IMR-90 (cell line): ENCODE measurements around the gene TMC3. TPM values are rescaled to one million over a fixed set of nuclear protein-coding genes. Genes with fewer than 3 reads are reported as not detected.

ENCODE experiments used
- ATAC-seq: fragments of 200-7000 bp; cut with Tn5 transposase; 2 replicates; pipeline ENCODE4 v1.9.1; 2020; ENCODE audit warnings: low read depth, mild to moderate bottlenecking, moderate library complexity
- BruUV-seq: library from RNA; stranded (reverse); fragments of 400-500 nt; replicated peaks from 2 replicates; lab custom pipeline; 2021; lab: Mats Ljungman, UMichigan
- CTCF ChIA-PET: fragments of 300-600 bp; formaldehyde crosslinking; extraction: SDS; loops from one replicate; lab custom pipeline; 2021; ENCODE audit warnings: antibody characterized with exemption; lab: Yijun Ruan, JAX
- POLR2A ChIA-PET: fragments of 300-600 bp; sonication (Branson Sonifier 250); formaldehyde crosslinking; loops from one replicate; lab custom pipeline; 2022; ENCODE audit warnings: antibody characterized with exemption; ENCODE audit not compliant: unreplicated experiment; lab: Charles Lee
- DNase-seq: peaks from one replicate; pipeline ENCODE4 v3.0.0; 2013
- H2AFZ ChIP-seq: replicated peaks from 2 replicates; pipeline ENCODE3; 2013; ENCODE audit warnings: low read length, mild to moderate bottlenecking; ENCODE audit not compliant: poor library complexity
- H2AK5ac ChIP-seq: 2 replicates; pipeline ENCODE4 v1.6.1; 2013; ENCODE audit warnings: low read depth, low read length, inconsistent platforms
- H2AK9ac ChIP-seq: replicated peaks from 2 replicates; pipeline ENCODE3; 2013; ENCODE audit warnings: mild to moderate bottlenecking, low read depth, low read length, moderate library complexity; ENCODE audit not compliant: poor library complexity
- H2BK120ac ChIP-seq: 2 replicates; pipeline ENCODE4 v1.6.1; 2013; ENCODE audit warnings: low read depth, low read length, inconsistent platforms
- H2BK15ac ChIP-seq: 3 replicates; pipeline ENCODE4 v1.6.1; 2013; ENCODE audit warnings: low read depth, low read length, inconsistent platforms
- H2BK20ac ChIP-seq: 2 replicates; pipeline ENCODE4 v1.6.1; 2013; ENCODE audit warnings: low read depth, mild to moderate bottlenecking, inconsistent platforms, low read length, moderate library complexity
- H2BK5ac ChIP-seq: 2 replicates; pipeline ENCODE4 v1.6.1; 2013; ENCODE audit warnings: mild to moderate bottlenecking, low read depth, low read length, inconsistent platforms; ENCODE audit not compliant: poor library complexity, severe bottlenecking
- H3K14ac ChIP-seq: replicated peaks from 2 replicates; pipeline ENCODE4 v1.6.1; 2013; ENCODE audit warnings: low read depth, low read length, inconsistent platforms
- H3K18ac ChIP-seq: 2 replicates; pipeline ENCODE4 v1.6.1; 2013; ENCODE audit warnings: low read depth, low read length, control low read depth
- H3K23ac ChIP-seq: 2 replicates; pipeline ENCODE4 v1.6.1; 2013; ENCODE audit warnings: low read depth, low read length, inconsistent platforms
- H3K27ac ChIP-seq: 2 replicates; pipeline ENCODE4 v1.5.1; 2013; ENCODE audit warnings: mild to moderate bottlenecking, control low read depth, low read length; ENCODE audit not compliant: insufficient read depth
- H3K27me3 ChIP-seq: 2 replicates; pipeline ENCODE4 v1.6.1; 2013; ENCODE audit warnings: low read length; ENCODE audit not compliant: control insufficient read depth, insufficient read depth
- H3K36me3 ChIP-seq: 2 replicates; pipeline ENCODE4 v1.6.1; 2013; ENCODE audit warnings: low read length, mixed read lengths; ENCODE audit not compliant: control insufficient read depth, insufficient read depth
- H3K4ac ChIP-seq: 2 replicates; pipeline ENCODE4 v1.6.1; 2013; ENCODE audit warnings: low read depth, low read length, inconsistent platforms
- H3K4me1 ChIP-seq: 2 replicates; pipeline ENCODE4 v1.6.1; 2013; ENCODE audit warnings: low read length, mixed read lengths; ENCODE audit not compliant: control insufficient read depth, insufficient read depth
- H3K4me2 ChIP-seq: 2 replicates; pipeline ENCODE4 v1.6.1; 2013; ENCODE audit warnings: low read depth, mild to moderate bottlenecking, control low read depth, low read length, moderate library complexity
- H3K4me3 ChIP-seq: 2 replicates; pipeline ENCODE4 v1.5.1; 2013; ENCODE audit warnings: low read depth, mild to moderate bottlenecking, control low read depth, low read length, moderate library complexity; ENCODE audit not compliant: insufficient read depth
- H3K56ac ChIP-seq: 2 replicates; pipeline ENCODE4 v1.6.1; 2013; ENCODE audit warnings: low read length, inconsistent platforms; ENCODE audit not compliant: insufficient read depth; ENCODE audit errors: extremely low read depth
- H3K79me1 ChIP-seq, 2 experiments: 2 replicates each; pipeline ENCODE4 v1.6.1; 2013; ENCODE audit warnings: low read length in 2 of 2, inconsistent platforms in 1 of 2, low read depth in 1 of 2
- H3K9ac ChIP-seq: 2 replicates; pipeline ENCODE4 v1.6.1; 2013; ENCODE audit warnings: low read depth, low read length, control low read depth
- H3K9me1 ChIP-seq: 2 replicates; pipeline ENCODE4 v1.6.1; 2013; ENCODE audit warnings: low read length, inconsistent platforms; ENCODE audit not compliant: insufficient read depth
- H3K9me3 ChIP-seq: 2 replicates; pipeline ENCODE4 v1.6.1; 2013; ENCODE audit warnings: low read length; ENCODE audit not compliant: control insufficient read depth, insufficient read depth
- H4K20me1 ChIP-seq: 2 replicates; pipeline ENCODE4 v1.6.1; 2013; ENCODE audit warnings: low read length, inconsistent platforms; ENCODE audit not compliant: insufficient read depth
- H4K5ac ChIP-seq: 2 replicates; pipeline ENCODE4 v1.6.1; 2013; ENCODE audit warnings: mild to moderate bottlenecking, low read depth, low read length, control low read depth
- H4K8ac ChIP-seq, 2 experiments: 2 replicates each; pipeline ENCODE4 v1.6.1; 2013; ENCODE audit warnings: low read depth in 2 of 2, low read length in 2 of 2, control low read depth in 1 of 2, inconsistent platforms in 1 of 2
- H4K91ac ChIP-seq: 2 replicates; pipeline ENCODE4 v1.6.1; 2013; ENCODE audit warnings: low read depth, low read length, inconsistent platforms; ENCODE audit not compliant: insufficient read depth
- MXI1 ChIP-seq: IDR thresholded peaks from 2 replicates; pipeline ENCODE4 v1.6.1; 2012; ENCODE audit warnings: low read depth, mild to moderate bottlenecking, low read length, moderate library complexity, borderline replicate concordance
- RAD21 ChIP-seq: IDR thresholded peaks from 2 replicates; pipeline ENCODE4 v1.6.1; 2012; ENCODE audit warnings: low read length, improper control_type of control experiment
- RCOR1 ChIP-seq: IDR thresholded peaks from 2 replicates; pipeline ENCODE4 v1.6.1; 2012; ENCODE audit warnings: mild to moderate bottlenecking, low read length, improper control_type of control experiment; ENCODE audit not compliant: insufficient replicate concordance
- RFX5 ChIP-seq: IDR thresholded peaks from 2 replicates; pipeline ENCODE4 v1.8.0; 2012; ENCODE audit warnings: low read depth, mild to moderate bottlenecking, low read length, moderate library complexity
- WGBS, 2 experiments: methylation state at CpG; one replicate each; pipeline versions ENCODE4 v1.1.5 to v1.1.7; 2013; ENCODE audit warnings: missing lambda C conversion rate in 2 of 2; ENCODE audit not compliant: insufficient read length in 1 of 2; ENCODE audit errors: extremely low coverage in 2 of 2; 5-methylcytosine and 5-hydroxymethylcytosine counted together
- dilution Hi-C: fragments of 300-500 bp; cut with HindIII; formaldehyde crosslinking; loops from one replicate; pipeline ENCODE4 v1.14.3; 2018; ENCODE audit warnings: low sequenced_read_pairs; ENCODE audit not compliant: unreplicated experiment
- in situ Hi-C: fragments of 300-500 bp; cut with MboI; formaldehyde crosslinking; loops from 3 replicates; pipeline ENCODE4 v1.14.3; 2019; ENCODE audit warnings: low sequenced_read_pairs, inconsistent platforms, mixed read lengths
- intact Hi-C: fragments of 100-400 bp; cut with micrococcal nuclease; formaldehyde crosslinking; loops from 2 replicates; pipeline ENCODE4 v1.10.0; 2022
- polyA plus RNA-seq, 3 experiments: library from polyadenylated mRNA; depleted of rRNA; stranded (reverse); fragments of >200 nt; gene quantifications; 2 replicates each; pipeline ENCODE4 v1.2.3, GENCODE V29; 2012; ENCODE audit warnings: low replicate concordance in 1 of 3
- total RNA-seq: library from RNA; depleted of rRNA; stranded (reverse); fragments of >200 nt; gene quantifications from 2 replicates; pipeline ENCODE4 v1.2.3, GENCODE V29; 2012

Gene TMC3
- total and polyA plus RNA-seq, 2 of the 4 experiments (the other 2 are of a cell fraction): not detected

GRCh38 chr15:81391657-81392056 lies 17.6 kb upstream of the TMC3 start:
- H4K5ac ChIP-seq: no peak overlapping the region
- no peak overlapping the region for H2AK5ac ChIP-seq
- DNase-seq (no peak), ATAC-seq (no peak)
- no peak overlapping the region for H2BK20ac ChIP-seq
- no peak overlapping the region for H4K91ac ChIP-seq
- H2AK9ac ChIP-seq: no peak overlapping the region
- in situ Hi-C loops (loop anchor here (10.0 kb wide), 2 partner anchors 47 to 237 kb away; no protein-coding TSS in a partner anchor), dilution Hi-C loops (no loop called here), intact Hi-C loops (no loop called here)
- H3K14ac ChIP-seq: no peak overlapping the region
- H3K4me1 ChIP-seq: peaks cover 5% of the 10 kb centered on the region; the same call in 1 of the 2 replicates
- H3K4me3 ChIP-seq: no peak overlapping the region
- POLR2A ChIA-PET: no interaction called here
- H3K36me3 ChIP-seq: no peaks in the 10 kb centered on the region
- H3K27me3 ChIP-seq: peaks cover 5% of the 10 kb centered on the region; the same call in 1 of the 2 replicates
- peaks cover 3% of the 10 kb centered on the region; the same call in 1 of the 2 replicates for H3K9me1 ChIP-seq
- H3K79me1 ChIP-seq: no peaks in the 10 kb centered on the region
- H3K27ac ChIP-seq: no peak overlapping the region
- H2BK5ac ChIP-seq: no peak overlapping the region
- no TSS peak for BruUV-seq
- H2BK15ac ChIP-seq: no peak overlapping the region
- no peak overlapping the region for H4K8ac ChIP-seq
- no peak overlapping the region for H3K4me2 ChIP-seq
- CTCF ChIA-PET: no interaction called here
- WGBS, 2 experiments: no CpG with 5 or more reads among the region's 2 CpGs
- H3K56ac ChIP-seq: no peak overlapping the region
- H3K18ac ChIP-seq: no peak overlapping the region
- no peak overlapping the region for H3K9ac ChIP-seq
- TF ChIP-seq RCOR1 (no peak), RFX5 (no peak), MXI1 (no peak), RAD21 (no peak)
- H3K23ac ChIP-seq: no peak overlapping the region
- H3K4ac ChIP-seq: no peak overlapping the region
- H2BK120ac ChIP-seq: no peak overlapping the region
- H4K20me1 ChIP-seq: no peaks in the 10 kb centered on the region
- no peak overlapping the region for H2AFZ ChIP-seq
- H3K9me3 ChIP-seq: no peaks in the 10 kb centered on the region; the same call in 1 of the 2 replicates
